ENCODE measurements around the gene PTGDS.
A peak's percentile ranks its signal among the peaks of the same experiment; 100 is the strongest.

Gene PTGDS

DNA sequence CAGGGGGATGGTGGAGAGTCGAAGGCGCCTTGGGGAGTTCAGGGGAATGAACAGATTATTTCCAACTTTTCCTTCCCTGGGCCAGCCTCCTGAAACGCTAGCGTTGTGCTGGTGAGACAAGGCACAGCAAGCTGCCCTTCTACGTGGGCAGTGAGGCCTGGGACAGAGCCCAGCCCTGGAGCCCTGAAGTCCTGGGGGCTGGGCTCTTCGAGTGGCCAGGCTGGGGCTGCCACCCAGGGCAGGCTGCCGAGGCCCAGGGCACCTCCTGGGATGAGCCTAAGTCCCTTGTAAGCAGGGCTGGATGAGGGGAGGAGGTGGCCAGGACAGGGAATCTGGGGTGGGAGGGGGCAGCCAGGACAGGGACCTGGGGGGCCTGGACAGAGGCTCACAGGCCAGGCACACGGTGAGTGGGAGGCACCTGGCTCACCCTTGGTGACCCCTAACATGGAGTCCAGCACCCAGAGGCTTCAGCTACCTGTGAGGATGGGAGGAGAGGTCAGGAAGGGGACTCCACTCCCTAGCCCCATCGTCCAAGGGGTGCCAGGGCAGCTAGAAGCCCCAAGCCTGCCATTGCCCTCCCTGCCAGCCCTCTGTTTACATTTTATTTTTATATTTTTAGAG is 26.5 kb upstream of the PTGDS start:
- Histone ChIP-seq H2AK5ac (ENCODE audit: low read depth, low read length) (peak overlapping the region; percentile 99), H4K91ac (ENCODE audit: low read depth, low read length, poor library complexity) (peak overlapping the region; percentile 50), H3K27me3 (ENCODE audit: control insufficient read depth in 3 of 3, insufficient read depth in 3 of 3, low read depth in 1 of 3, low read length in 3 of 3) (peaks cover 0 to 13% (median 0%) of the 10 kb centered on the region in 3 experiments), H3K4me2 (ENCODE audit: insufficient read depth, low read length, poor library complexity, severe bottlenecking) (peak overlapping the region; percentile 84), H2BK12ac (ENCODE audit: low read length) (peak overlapping the region; percentile 79), H3K14ac (ENCODE audit: low read length) (no peak overlapping the region), H3K18ac (ENCODE audit: low read length) (peak overlapping the region; percentile 91), H3K27ac (replicated peaks; ENCODE audit: low read length) (peak overlapping the region; percentile 24), H3K36me3 (replicated peaks in 1 of 2; ENCODE audit: control insufficient read depth in 2 of 2, insufficient read depth in 2 of 2, low read length in 2 of 2) (no peaks in the 10 kb centered on the region), H3K4ac (ENCODE audit: low read length) (peak overlapping the region; percentile 84), H2AFZ (ENCODE audit: low read length) (peak overlapping the region; percentile 88), H3K9me3 (replicated peaks in 1 of 2; ENCODE audit: control insufficient read depth in 2 of 2, insufficient read depth in 1 of 2, low read depth in 1 of 2, low read length in 2 of 2) (no peaks in the 10 kb centered on the region), H3K79me1 (ENCODE audit: low read depth, low read length) (no peaks in the 10 kb centered on the region), H2BK5ac (ENCODE audit: low read length) (peak overlapping the region; percentile 91), H3K9ac (ENCODE audit: low read depth, low read length, poor library complexity) (peak overlapping the region; percentile 89), H2BK120ac (ENCODE audit: low read depth, low read length) (no peak overlapping the region), H4K8ac (ENCODE audit: low read depth, low read length) (peak overlapping the region; percentile 99), H3K4me3 (ENCODE audit: low read length in 2 of 2) (peak overlapping the region in 1 of 2 donors; percentile 58), H3K23ac (ENCODE audit: low read depth, low read length, poor library complexity) (peak overlapping the region; percentile 66), H3K4me1 (ENCODE audit: control insufficient read depth in 2 of 2, insufficient read depth in 1 of 2, low read depth in 1 of 2, low read length in 2 of 2) (peaks cover 11 to 16% of the 10 kb centered on the region in 2 donors), H2BK15ac (ENCODE audit: low read length) (peak overlapping the region; percentile 90)
- no CpG with 5 or more reads among the region's 9 CpGs for WGBS, 2 donors (ENCODE audit: extremely low coverage in 2 of 2, insufficient read length in 2 of 2, insufficient replicate concordance in 1 of 2)
- no peak for DNase-seq (ENCODE audit: low spot score)

DNA sequence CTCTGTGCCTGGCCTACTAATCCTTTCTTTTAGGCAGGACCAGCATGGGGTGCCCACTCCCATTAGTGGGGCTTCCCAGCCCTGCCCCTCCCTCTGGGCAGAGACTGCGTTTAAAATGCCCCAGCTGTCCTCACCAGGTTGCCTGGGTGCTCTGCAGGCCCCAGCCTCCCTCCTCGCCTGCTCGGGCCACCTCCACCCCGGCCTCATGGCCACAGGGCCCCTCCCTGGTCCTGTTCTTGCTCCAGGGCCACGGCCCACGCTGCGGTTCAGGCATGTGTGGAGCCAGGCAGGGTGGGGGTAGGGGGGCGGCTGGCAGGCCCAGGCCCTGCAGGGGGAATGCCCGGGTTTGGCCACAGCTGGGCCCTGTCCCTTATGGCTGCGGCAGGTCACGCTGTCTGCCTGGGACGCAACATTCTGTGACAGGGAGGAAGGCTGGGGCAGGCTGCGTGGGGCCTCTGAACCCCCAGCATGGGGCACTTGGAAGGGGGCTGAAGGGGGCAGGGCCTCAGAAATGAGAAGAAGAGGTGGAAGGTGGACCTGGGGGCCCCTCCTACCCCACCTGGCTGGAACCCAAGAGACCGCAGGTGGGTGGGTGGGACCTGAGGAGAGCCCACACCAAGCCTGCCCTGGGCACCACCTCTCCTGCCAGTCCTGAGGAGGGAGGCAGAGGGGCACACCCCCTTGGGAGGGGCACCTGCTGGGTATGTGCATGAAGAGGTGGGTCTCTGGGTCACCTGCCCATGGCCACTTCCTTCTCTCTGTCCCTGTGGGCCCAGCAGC is 25.6 kb upstream of the PTGDS start, which contains the start of gene LCN12:
TSS of gene LCN12 (plus strand) at position 733 of the 780 bp plus-strand sequence. CDS start 55 bp downstream, outside the sequence.
- Histone ChIP-seq H3K4ac (ENCODE audit: low read length) (peak within 1 kb of the TSS; percentile 76), H3K14ac (ENCODE audit: low read length) (no peak within 1 kb of the TSS), H3K27me3 (ENCODE audit: control insufficient read depth in 3 of 3, insufficient read depth in 3 of 3, low read depth in 1 of 3, low read length in 3 of 3) (peaks cover 0 to 13% (median 0%) of the 10 kb centered on the region in 3 experiments), H2BK5ac (ENCODE audit: low read length) (peak within 1 kb of the TSS; percentile 87), H4K91ac (ENCODE audit: low read depth, low read length, poor library complexity) (no peak within 1 kb of the TSS), H3K18ac (ENCODE audit: low read length) (peak within 1 kb of the TSS; percentile 87), H2AK5ac (ENCODE audit: low read depth, low read length) (peak within 1 kb of the TSS; percentile 82), H2BK120ac (ENCODE audit: low read depth, low read length) (peak within 1 kb of the TSS; percentile 94), H2AFZ (ENCODE audit: low read length) (peak within 1 kb of the TSS; percentile 53), H3K27ac (replicated peaks; ENCODE audit: low read length) (no peak within 1 kb of the TSS), H2BK12ac (ENCODE audit: low read length) (peak within 1 kb of the TSS; percentile 84), H4K8ac (ENCODE audit: low read depth, low read length) (no peak within 1 kb of the TSS), H2BK15ac (ENCODE audit: low read length) (peak within 1 kb of the TSS; percentile 81), H3K9ac (ENCODE audit: low read depth, low read length, poor library complexity) (no peak within 1 kb of the TSS), H3K9me3 (replicated peaks in 1 of 2; ENCODE audit: control insufficient read depth in 2 of 2, insufficient read depth in 1 of 2, low read depth in 1 of 2, low read length in 2 of 2) (no peaks in the 10 kb centered on the region), H3K36me3 (replicated peaks in 1 of 2; ENCODE audit: control insufficient read depth in 2 of 2, insufficient read depth in 2 of 2, low read length in 2 of 2) (no peaks in the 10 kb centered on the region), H3K4me3 (ENCODE audit: low read length in 2 of 2) (no peak within 1 kb of the TSS), H3K23ac (ENCODE audit: low read depth, low read length, poor library complexity) (peak within 1 kb of the TSS; percentile 43), H3K4me2 (ENCODE audit: insufficient read depth, low read length, poor library complexity, severe bottlenecking) (no peak within 1 kb of the TSS), H3K79me1 (ENCODE audit: low read depth, low read length) (no peaks in the 10 kb centered on the region), H3K4me1 (ENCODE audit: control insufficient read depth in 2 of 2, insufficient read depth in 1 of 2, low read depth in 1 of 2, low read length in 2 of 2) (peaks cover 11 to 16% of the 10 kb centered on the region in 2 donors)
- WGBS, 2 donors (ENCODE audit: extremely low coverage in 2 of 2, insufficient read length in 2 of 2, insufficient replicate concordance in 1 of 2), result no CpG with 5 or more reads among the region's 14 CpGs
- DNase-seq (ENCODE audit: low spot score), result no peak

DNA sequence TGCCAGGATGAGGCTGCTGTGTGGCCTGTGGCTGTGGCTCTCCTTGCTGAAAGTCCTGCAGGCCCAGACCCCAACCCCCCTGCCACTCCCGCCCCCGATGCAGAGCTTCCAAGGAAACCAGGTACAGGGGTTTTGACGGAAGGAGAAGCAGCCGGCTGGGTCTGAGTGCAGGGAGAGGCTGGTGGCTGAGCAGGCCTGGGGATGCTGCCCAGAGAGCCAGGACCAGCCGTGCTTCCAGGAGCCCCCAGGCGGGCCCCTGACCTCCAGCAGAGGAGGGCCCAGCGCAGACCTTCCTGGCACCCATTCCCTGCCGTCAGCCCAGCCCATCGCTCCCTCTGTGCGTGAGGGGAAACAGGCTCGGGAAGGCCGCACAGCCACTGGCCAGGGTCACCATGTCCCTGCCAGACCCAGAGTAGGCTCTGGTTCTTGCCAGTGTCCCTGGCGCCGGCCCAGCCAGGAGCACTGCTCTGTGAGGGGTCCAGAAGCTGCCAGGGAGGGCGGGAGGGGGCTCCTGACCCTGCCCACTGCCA is 24.9 kb upstream of the PTGDS start:
- no peak overlapping the region for H4K91ac ChIP-seq (ENCODE audit: low read depth, low read length, poor library complexity)
- peak overlapping the region; percentile 84 for H2BK12ac ChIP-seq (ENCODE audit: low read length)
- H3K27me3 ChIP-seq (ENCODE audit: control insufficient read depth in 3 of 3, insufficient read depth in 3 of 3, low read depth in 1 of 3, low read length in 3 of 3), result peaks cover 0 to 13% (median 0%) of the 10 kb centered on the region in 3 experiments
- no peak overlapping the region for H3K27ac ChIP-seq (replicated peaks; ENCODE audit: low read length)
- peak overlapping the region; percentile 53 for H2AFZ ChIP-seq (ENCODE audit: low read length)
- peak overlapping the region; percentile 87 for H3K18ac ChIP-seq (ENCODE audit: low read length)
- DNase-seq (ENCODE audit: low spot score), result no peak
- peak overlapping the region; percentile 87 for H2BK5ac ChIP-seq (ENCODE audit: low read length)
- no peak overlapping the region for H3K4me3 ChIP-seq (ENCODE audit: low read length in 2 of 2)
- H3K4ac ChIP-seq (ENCODE audit: low read length), result no peak overlapping the region
- H2AK5ac ChIP-seq (ENCODE audit: low read depth, low read length), result peak overlapping the region; percentile 82
- H3K4me1 ChIP-seq (ENCODE audit: control insufficient read depth in 2 of 2, insufficient read depth in 1 of 2, low read depth in 1 of 2, low read length in 2 of 2), result peaks cover 11 to 16% of the 10 kb centered on the region in 2 donors
- no peak overlapping the region for H3K9ac ChIP-seq (ENCODE audit: low read depth, low read length, poor library complexity)
- no peak overlapping the region for H4K8ac ChIP-seq (ENCODE audit: low read depth, low read length)
- H3K14ac ChIP-seq (ENCODE audit: low read length), result no peak overlapping the region
- H3K9me3 ChIP-seq (replicated peaks in 1 of 2; ENCODE audit: control insufficient read depth in 2 of 2, insufficient read depth in 1 of 2, low read depth in 1 of 2, low read length in 2 of 2), result no peaks in the 10 kb centered on the region
- no CpG with 5 or more reads among the region's 15 CpGs for WGBS, 2 donors (ENCODE audit: extremely low coverage in 2 of 2, insufficient read length in 2 of 2, insufficient replicate concordance in 1 of 2)
- no peak overlapping the region for H3K23ac ChIP-seq (ENCODE audit: low read depth, low read length, poor library complexity)
- no peak overlapping the region for H3K4me2 ChIP-seq (ENCODE audit: insufficient read depth, low read length, poor library complexity, severe bottlenecking)
- no peaks in the 10 kb centered on the region for H3K79me1 ChIP-seq (ENCODE audit: low read depth, low read length)
- peak overlapping the region; percentile 94 for H2BK120ac ChIP-seq (ENCODE audit: low read depth, low read length)
- H3K36me3 ChIP-seq (replicated peaks in 1 of 2; ENCODE audit: control insufficient read depth in 2 of 2, insufficient read depth in 2 of 2, low read length in 2 of 2), result no peaks in the 10 kb centered on the region
- peak overlapping the region; percentile 81 for H2BK15ac ChIP-seq (ENCODE audit: low read length)
